AG04449 (cell line): ENCODE data around the gene FRMD8.

Experiments used
- CTCF ChIA-PET: fragments of 350-600 bp; formaldehyde crosslinking; extraction: SDS; loops from one replicate; lab custom pipeline; 2021; ENCODE audit warnings: antibody characterized with exemption; lab: Yijun Ruan, JAX
- POLR2A ChIA-PET: fragments of 400-600, 350-600 bp; formaldehyde crosslinking; extraction: SDS; loops from one replicate; lab custom pipeline; 2020; ENCODE audit warnings: antibody characterized with exemption, inconsistent platforms; lab: Yijun Ruan, JAX
- DNase-seq: peaks from one replicate; pipeline ENCODE4 v3.0.0-alpha.2; 2010; ENCODE audit warnings: low read depth, low spot score
- H3K4me3 ChIP-seq: 2 replicates; pipeline ENCODE4 v1.5.1; 2011; ENCODE audit warnings: low read depth, mild to moderate bottlenecking, control low read depth, low read length
- TF ChIP-seq, protein P1 (sequence below): IDR thresholded peaks from one replicate; pipeline ENCODE4 v1.5.1; 2011; ENCODE audit warnings: mild to moderate bottlenecking, moderate library complexity, low read length, control low read depth, inconsistent platforms; ENCODE audit not compliant: insufficient read depth; ENCODE audit errors: missing control alignments

The FRMD8 gene

DNA sequence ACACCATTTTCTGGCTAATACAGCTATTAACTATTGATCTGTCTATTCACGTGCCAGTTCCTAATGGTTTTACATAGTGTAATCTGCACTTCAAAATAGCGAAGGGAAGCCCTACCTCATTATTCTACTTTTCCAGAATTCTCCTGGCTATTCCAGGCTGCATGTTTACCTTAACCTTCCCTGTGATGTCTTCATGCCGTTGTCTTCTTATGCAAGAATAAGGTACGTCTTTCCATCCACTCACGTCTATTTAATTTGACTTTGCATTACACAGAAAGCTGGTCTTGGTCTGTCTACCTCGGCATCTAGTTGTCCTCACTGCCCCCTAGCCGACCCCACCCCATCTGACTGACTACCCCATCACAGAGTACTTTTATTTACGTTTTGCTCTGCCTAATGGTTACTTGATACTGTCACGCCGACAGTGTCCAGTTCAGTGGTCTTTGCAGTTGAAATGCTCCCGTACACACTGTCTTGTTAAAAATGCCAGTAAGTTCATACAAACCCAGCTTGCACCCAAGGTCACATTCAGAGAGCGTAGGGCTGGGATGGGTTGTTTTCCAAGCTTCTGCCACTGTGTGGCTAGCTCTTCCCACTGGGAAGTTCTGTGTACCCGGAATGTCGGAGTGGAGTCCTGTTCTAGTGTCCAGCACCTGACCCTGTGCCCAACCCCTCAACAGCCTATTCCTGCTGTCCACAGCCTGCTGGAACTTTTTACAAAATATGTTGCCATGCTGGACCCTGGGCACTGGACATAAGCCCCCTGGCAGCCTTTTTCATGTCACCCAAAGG, 51.2 kb downstream of the FRMD8 start:
- H3K4me3 ChIP-seq: no peak overlapping the region
- ChIA-PET POLR2A (interaction anchor here (0.5 to 3.4 kb wide), 10 partner anchors 8 to 126 kb away, joined by 3 to 35 read pairs (median 4); partner anchors contain the start of gene NEAT1), CTCF (interaction anchor here (0.6 to 1.7 kb wide), 3 partner anchors 9 to 73 kb away, joined by 3 to 6 read pairs (median 4); no protein-coding TSS in a partner anchor)
- DNase-seq: no peak
- TF ChIP-seq, protein P1, sequence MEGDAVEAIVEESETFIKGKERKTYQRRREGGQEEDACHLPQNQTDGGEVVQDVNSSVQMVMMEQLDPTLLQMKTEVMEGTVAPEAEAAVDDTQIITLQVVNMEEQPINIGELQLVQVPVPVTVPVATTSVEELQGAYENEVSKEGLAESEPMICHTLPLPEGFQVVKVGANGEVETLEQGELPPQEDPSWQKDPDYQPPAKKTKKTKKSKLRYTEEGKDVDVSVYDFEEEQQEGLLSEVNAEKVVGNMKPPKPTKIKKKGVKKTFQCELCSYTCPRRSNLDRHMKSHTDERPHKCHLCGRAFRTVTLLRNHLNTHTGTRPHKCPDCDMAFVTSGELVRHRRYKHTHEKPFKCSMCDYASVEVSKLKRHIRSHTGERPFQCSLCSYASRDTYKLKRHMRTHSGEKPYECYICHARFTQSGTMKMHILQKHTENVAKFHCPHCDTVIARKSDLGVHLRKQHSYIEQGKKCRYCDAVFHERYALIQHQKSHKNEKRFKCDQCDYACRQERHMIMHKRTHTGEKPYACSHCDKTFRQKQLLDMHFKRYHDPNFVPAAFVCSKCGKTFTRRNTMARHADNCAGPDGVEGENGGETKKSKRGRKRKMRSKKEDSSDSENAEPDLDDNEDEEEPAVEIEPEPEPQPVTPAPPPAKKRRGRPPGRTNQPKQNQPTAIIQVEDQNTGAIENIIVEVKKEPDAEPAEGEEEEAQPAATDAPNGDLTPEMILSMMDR: no peak

- DNase-seq: no peak
- no peak overlapping the region for H3K4me3 ChIP-seq
- ChIA-PET CTCF (no interaction called here), POLR2A (interaction anchor here (0.5 to 3.4 kb wide), 6 partner anchors 15 to 71 kb away, joined by 3 to 35 read pairs (median 4); partner anchors contain the start of gene NEAT1)
- TF ChIP-seq, protein P1: no peak
These were observed 52.1 kb downstream of the FRMD8 start for GRCh38 chr11:65438257-65439151.

- DNase-seq: no peak
- TF ChIP-seq, protein P1: no peak
- ChIA-PET CTCF (interaction anchor here (1.0 to 2.3 kb wide), 2 partner anchors 60 to 72 kb away, joined by 3 to 7 read pairs; no protein-coding TSS in a partner anchor), POLR2A (interaction anchor here (0.6 to 3.3 kb wide), 5 partner anchors 19 to 97 kb away, joined by 3 to 12 read pairs (median 4); no protein-coding TSS in a partner anchor)
- no peak overlapping the region for H3K4me3 ChIP-seq
These were observed 53.1 kb downstream of the FRMD8 start for GRCh38 chr11:65439331-65440181.

DNA sequence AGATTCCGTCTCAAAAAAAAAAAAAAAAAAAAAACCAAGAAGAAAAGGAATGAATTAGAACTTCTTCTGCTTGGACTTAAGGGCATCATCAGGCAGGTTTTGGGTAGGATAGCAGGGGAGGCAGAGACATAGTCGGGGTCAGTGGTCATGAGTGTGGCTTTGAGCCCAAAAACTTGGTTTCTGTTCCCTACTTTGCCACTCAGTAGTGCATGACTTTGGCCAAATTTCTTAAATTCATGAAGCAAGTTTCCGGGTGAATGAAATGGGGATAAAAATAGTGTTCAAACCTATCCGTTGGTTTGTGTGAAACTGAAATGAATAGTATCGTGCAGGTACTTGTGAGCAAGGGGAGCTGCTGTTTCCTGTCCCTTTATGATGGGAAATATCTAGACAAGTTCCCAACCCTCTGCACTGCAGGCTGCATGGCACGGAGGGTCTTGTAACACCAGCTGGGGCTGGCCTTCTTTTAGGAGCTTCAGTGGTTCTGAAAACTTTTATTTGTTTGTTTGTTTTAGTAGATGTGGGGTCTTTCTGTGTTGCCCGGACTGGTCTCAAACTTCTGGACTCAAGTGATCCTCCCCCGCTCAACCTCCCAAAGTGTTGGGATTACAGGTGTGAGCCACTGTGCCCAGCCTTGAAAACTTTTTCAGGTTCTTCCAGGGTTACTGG, 54.5 kb downstream of the FRMD8 start:
- no peak overlapping the region for H3K4me3 ChIP-seq
- ChIA-PET POLR2A (interaction anchor here (0.7 to 3.3 kb wide), 6 partner anchors 19 to 70 kb away, joined by 3 to 12 read pairs (median 4); partner anchors contain the start of gene NEAT1), CTCF (interaction anchor here (1.1 to 2.3 kb wide), 3 partner anchors 25 to 72 kb away, joined by 3 to 7 read pairs (median 4); no protein-coding TSS in a partner anchor)
- TF ChIP-seq, protein P1: no peak
- no peak for DNase-seq

DNA sequence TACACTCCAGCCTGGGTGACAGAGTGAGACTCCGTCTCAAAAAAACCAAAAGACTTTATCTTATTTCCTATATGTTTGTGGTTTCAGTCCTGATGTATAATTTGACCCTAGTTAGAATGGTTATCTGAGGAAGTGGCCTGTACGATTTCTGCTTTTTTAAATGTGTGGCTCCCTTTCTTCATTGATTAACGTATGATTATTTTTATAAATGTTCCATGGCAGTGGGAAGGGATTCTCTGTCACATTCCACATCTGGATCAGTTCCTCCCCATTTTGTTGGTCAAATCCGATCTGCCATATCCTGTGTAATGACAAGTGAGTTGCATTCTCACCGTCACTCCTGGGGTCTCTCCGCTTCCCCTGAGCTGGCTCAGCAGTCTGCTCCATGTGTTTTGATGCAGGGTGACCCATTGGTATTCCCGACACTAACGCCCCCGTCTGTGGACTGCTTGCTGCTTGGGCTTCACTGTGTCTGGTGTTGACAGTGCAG, 56.5 kb downstream of the FRMD8 start:
- TF ChIP-seq, protein P1: no peak
- no peak overlapping the region for H3K4me3 ChIP-seq
- CTCF ChIA-PET: interaction anchor here (3.9 kb wide), 1 partner anchor 66 kb away, joined by 17 read pairs; no protein-coding TSS in a partner anchor
- POLR2A ChIA-PET: interaction anchor here (0.6 to 5.9 kb wide), 9 partner anchors 9 to 519 kb away, joined by 3 to 35 read pairs (median 5); partner anchors contain the start of gene MALAT1
- DNase-seq: no peak
